Measurements from ENCODE around the gene WDR48.

Gene WDR48

DNA sequence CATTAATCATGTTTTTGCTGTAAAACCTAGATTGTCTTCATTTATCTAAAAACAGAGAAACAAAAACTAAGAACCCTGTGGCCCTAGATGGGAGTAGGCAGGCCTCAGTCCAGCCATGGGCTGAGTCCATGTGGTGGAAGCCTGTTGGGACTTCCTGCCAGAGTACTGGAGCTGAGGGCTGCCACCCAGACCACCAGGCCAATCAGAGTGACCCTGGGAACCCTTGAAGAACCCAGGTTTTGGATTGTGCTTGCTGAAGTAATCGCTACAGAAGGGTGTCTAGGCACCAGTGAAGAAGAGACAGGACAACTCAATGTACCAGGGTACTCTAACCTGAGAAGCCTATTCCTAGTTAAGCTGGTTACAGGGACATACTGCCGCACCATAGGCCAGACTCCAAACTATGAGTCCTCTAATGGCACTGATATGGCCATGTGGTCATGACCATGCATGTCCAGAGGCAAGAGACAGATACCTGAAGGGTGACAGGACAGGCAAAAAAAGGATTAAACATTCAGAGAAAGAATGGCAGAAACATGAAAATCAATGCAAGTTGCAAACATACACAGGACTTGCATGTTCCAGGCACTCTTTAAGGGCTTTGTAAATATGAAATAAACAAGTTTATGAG, 88.6 kb downstream of the WDR48 start:
- DNase-seq = no peak

GRCh38 chr3:39141171-39141995, 89.6 kb downstream of the WDR48 start:
- peak; percentile 55 for DNase-seq

GRCh38 chr3:39142067-39142466, 90.3 kb downstream of the WDR48 start:
- no peak for DNase-seq

DNA sequence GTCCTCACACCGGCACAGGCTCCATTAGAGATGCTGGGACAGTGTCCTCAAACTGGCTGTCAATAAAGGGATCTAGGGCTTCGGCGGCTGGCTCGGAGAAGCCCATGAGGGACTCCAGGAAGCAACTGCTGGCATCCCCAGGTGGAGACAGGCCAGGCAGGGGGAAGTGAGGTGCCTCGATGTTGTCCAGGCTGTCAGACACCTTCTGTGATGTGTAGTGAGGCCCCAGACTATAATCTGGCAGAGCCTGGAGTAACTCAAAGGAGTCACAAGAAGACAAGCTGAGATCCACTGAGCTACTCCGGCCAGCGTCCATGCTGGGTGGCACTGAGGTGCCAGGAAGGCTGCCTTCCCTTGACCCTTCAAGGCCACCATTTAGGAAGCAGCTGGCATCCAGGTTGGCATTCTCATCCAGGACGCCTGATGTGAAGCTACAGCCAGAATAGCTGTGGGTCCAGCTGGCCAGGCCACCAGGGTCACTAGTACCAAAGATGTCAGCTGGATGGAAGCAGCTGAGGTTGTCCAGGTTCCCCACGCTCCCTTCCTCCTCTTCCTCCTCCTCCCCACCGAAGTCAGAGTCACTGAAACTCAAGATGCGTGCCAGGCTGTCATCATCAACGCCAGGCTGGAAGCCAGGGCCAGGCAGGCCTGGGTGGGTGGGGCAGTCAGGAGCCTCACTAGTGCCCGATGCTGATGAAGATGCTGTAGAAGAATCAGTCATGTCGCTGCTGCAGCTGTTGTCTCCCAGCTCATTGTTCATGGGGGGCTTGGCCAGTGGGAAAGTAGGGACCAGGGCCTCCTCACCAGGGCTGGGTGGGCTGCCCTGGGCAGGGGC, 91.5 kb downstream of the WDR48 start:
- DNase-seq = no peak

GRCh38 chr3:39144095-39144747, 92.4 kb downstream of the WDR48 start:
- DNase-seq = no peak

GRCh38 chr3:39144748-39145380, 93.0 kb downstream of the WDR48 start:
- no peak for DNase-seq

DNA sequence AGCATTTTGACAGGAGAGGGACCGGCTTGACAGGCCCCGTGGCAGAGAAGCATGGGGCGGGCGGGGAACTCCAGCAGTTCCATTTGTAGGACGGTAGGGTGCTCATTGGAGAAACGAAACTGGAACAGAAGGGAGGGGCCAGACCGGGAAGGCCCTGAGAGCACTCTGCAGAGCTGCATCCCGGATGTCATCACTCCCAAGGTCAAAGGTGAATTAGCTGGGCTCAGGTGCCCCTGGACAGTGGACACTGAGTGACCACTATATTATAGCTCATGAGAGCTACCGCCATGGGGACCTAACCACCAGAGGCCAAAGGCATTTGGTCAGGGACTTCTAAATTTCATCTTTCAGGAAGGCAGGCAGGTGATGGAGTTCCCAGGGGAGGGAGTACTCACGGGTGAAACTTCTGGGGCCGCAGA, 94.3 kb downstream of the WDR48 start:
- DNase-seq = no peak

All from fibroblast of skin of back (primary cell).